Esophagus squamous epithelium (tissue), 5 donors: Measurements from ENCODE around the gene CLCN1. TPM values are rescaled to one million over a fixed set of nuclear protein-coding genes. Genes with fewer than 3 reads are reported as not detected.

Experiments
- DNase-seq: peaks from one replicate; lab custom pipeline; 2025; lab: John Stamatoyannopoulos, UW
- H3K27ac ChIP-seq, 4 donors: fragments of 200-600 bp; sonication (generic); one replicate each; pipeline ENCODE4 v1.5.1; 2016 to 2019; ENCODE audit warnings: mild to moderate bottlenecking in 1 of 4
- H3K27me3 ChIP-seq, 4 donors: fragments of 200-600 bp; sonication (generic); 1 replicate in 3 of 4; 2 replicates in 1 of 4; pipeline versions ENCODE4 v1.5.1 to v1.6.0; 2017 to 2021; ENCODE audit warnings: antibody characterized with exemption in 1 of 4
- H3K36me3 ChIP-seq, 3 donors: fragments of 200-600 bp; sonication (generic); one replicate each; pipeline ENCODE4 v1.5.1; 2016 to 2019
- H3K4me1 ChIP-seq, 3 donors: fragments of 200-600 bp; sonication (generic); one replicate each; pipeline ENCODE4 v1.5.1; 2017 to 2019
- H3K4me3 ChIP-seq, 4 donors: fragments of 200-600 bp; sonication (generic); 1 replicate in 3 of 4; 2 replicates in 1 of 4; pipeline ENCODE4 v1.5.1; 2016 to 2019; ENCODE audit warnings: mild to moderate bottlenecking in 2 of 4, moderate library complexity in 1 of 4
- H3K9me3 ChIP-seq, 3 donors: fragments of 200-600 bp; sonication (generic); one replicate each; pipeline ENCODE4 v1.5.1; 2016 to 2019
- POLR2A ChIP-seq, 4 donors: fragments of 450-650 bp; IDR thresholded peaks; one replicate each; pipeline ENCODE4 v1.6.1; 2017; ENCODE audit warnings: antibody characterized with exemption in 4 of 4, mild to moderate bottlenecking in 4 of 4, moderate library complexity in 3 of 4
- WGBS, 2 donors: methylation state at CpG; one replicate each; pipeline ENCODE4 v1.1.5; 2018; 5-methylcytosine and 5-hydroxymethylcytosine counted together
- intact Hi-C: fragments of 100-400 bp; cut with DNase I; formaldehyde crosslinking; loops from one replicate; pipeline ENCODE4 v1.15.0; 2022
- total RNA-seq, 4 donors: library from RNA; depleted of rRNA; stranded (reverse); fragments of >200 nt; gene quantifications; one replicate each; pipeline ENCODE4 v1.1.0, GENCODE V29; 2016
- TF ChIP-seq, protein P1 (sequence below), 6 experiments: fragments of 450-650 bp in 4 of 6; fragments of 200-600 bp in 2 of 6; sonication (generic) in 2 of 6; IDR thresholded peaks; one replicate each; pipeline ENCODE4 v1.5.1; 2016 to 2019; ENCODE audit warnings: antibody characterized with exemption in 6 of 6, mild to moderate bottlenecking in 4 of 6, moderate library complexity in 4 of 6
- donor health status: DM: yes; HTN: yes; CAD: no.

The CLCN1 gene
- total RNA-seq, 4 donors from 2014 or later, result under 0.01 to 0.91 (median 0.13) TPM; not detected in 1

DNA sequence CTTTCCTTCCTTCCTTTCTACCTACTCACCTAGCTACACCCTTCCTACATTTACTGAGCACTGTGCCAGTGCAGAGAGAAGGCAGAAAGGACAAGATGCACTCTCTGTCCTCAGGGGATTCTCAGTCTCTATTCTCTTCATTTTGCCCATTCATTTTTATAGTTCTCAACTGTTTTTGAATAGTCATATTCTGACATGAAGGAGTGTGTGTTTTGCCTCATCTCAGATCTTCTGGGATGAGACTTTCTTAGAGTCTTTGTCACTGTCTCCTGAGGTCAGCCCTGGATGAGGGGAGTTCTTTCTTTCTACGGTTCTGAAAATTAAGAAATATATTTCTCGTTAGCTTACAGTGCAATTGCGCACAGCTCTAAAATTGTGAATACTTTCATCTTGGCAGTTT lies 21.3 kb downstream of the CLCN1 start:
- 80 to 81% methylated on average over 3 of the region's 3 CpGs for WGBS, 2 donors
- no peak overlapping the region for H3K27ac ChIP-seq
- H3K9me3 ChIP-seq, result no peaks in the 10 kb centered on the region
- H3K27me3 ChIP-seq, result peaks cover 0 to 21% (median 0%) of the 10 kb centered on the region in 4 donors
- no peak for DNase-seq
- TF ChIP-seq, protein P1, sequence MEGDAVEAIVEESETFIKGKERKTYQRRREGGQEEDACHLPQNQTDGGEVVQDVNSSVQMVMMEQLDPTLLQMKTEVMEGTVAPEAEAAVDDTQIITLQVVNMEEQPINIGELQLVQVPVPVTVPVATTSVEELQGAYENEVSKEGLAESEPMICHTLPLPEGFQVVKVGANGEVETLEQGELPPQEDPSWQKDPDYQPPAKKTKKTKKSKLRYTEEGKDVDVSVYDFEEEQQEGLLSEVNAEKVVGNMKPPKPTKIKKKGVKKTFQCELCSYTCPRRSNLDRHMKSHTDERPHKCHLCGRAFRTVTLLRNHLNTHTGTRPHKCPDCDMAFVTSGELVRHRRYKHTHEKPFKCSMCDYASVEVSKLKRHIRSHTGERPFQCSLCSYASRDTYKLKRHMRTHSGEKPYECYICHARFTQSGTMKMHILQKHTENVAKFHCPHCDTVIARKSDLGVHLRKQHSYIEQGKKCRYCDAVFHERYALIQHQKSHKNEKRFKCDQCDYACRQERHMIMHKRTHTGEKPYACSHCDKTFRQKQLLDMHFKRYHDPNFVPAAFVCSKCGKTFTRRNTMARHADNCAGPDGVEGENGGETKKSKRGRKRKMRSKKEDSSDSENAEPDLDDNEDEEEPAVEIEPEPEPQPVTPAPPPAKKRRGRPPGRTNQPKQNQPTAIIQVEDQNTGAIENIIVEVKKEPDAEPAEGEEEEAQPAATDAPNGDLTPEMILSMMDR (IDR thresholded peaks at IDR 0.05), result no peak
- TF ChIP-seq POLR2A (IDR thresholded peaks at IDR 0.05), result no peak
- no peaks in the 10 kb centered on the region for H3K36me3 ChIP-seq
- H3K4me1 ChIP-seq, result peaks cover 0 to 7% (median 0%) of the 10 kb centered on the region in 3 donors
- intact Hi-C loops, result no loop called here
- no peak overlapping the region for H3K4me3 ChIP-seq

DNA sequence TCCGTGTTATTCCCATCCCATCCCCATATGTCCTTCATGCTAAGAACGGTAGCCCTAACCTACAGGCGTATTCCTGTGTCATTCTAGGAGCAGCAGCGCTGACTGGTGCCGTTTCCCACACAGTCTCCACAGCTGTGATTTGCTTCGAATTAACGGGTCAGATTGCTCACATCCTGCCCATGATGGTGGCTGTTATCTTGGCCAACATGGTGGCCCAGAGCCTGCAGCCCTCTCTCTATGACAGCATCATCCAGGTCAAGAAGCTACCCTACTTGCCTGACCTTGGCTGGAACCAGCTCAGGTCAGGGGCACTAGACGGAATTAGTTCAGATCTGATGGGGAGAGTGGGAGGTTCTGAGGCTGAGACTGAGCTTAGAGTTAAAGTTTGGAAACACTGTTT lies 25.9 kb downstream of the CLCN1 start:
- no peak for DNase-seq
- H3K27ac ChIP-seq, result no peak overlapping the region
- no peaks in the 10 kb centered on the region for H3K36me3 ChIP-seq
- no peaks in the 10 kb centered on the region for H3K9me3 ChIP-seq
- peaks cover 0 to 10% (median 0%) of the 10 kb centered on the region in 3 donors for H3K4me1 ChIP-seq
- H3K27me3 ChIP-seq, result peaks cover 0 to 54% (median 0%) of the 10 kb centered on the region in 4 donors
- H3K4me3 ChIP-seq, result no peak overlapping the region
- intact Hi-C loops, result no loop called here
- 88 to 90% methylated on average over 7 to 8 of the region's 8 CpGs for WGBS, 2 donors
- no peak for TF ChIP-seq POLR2A (IDR thresholded peaks at IDR 0.05)
- TF ChIP-seq, protein P1 (IDR thresholded peaks at IDR 0.05), result no peak

DNA sequence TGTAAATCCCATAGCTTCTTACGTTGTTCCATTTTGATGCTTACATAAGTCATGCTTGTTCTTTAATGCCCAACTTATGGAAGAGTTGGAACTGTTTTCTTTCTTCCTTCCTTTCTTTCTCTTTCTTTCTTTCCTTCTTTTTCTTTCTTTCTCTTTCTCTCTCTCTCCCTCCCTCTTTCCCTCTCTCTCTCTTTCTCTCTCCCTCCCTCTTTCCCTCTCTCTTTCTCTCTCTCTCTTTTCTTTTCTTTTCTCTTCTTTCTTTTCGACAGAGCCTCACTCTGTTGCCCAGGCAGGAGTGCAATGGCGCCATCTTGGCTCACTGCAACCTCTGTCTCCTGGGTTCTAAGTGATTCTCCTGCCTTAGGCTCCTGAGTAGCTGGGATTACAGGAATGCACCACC lies 27.7 kb downstream of the CLCN1 start:
- WGBS, 2 donors, result 86 to 91% methylated on average over 3 of the region's 3 CpGs
- intact Hi-C loops, result no loop called here
- no peak for DNase-seq

DNA sequence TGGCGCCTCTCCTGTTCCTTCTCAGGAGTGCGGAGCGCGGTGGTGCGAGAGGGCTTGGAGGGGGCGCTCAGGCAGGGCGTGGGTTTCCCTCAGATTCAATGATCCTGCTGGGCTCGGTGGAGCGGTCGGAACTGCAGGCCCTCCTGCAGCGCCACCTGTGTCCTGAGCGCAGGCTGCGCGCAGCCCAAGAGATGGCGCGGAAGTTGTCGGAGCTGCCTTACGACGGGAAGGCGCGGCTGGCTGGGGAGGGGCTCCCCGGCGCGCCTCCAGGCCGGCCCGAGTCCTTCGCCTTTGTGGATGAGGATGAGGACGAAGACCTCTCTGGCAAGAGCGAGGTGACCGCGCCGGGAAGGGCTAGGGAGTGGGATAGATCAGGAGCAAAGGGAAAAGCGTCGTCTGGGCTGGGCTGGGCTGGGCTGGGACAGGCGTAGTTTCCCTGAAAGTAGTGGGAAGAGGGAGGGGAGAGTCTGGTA lies 29.6 kb downstream of the CLCN1 start:
- no peaks in the 10 kb centered on the region for H3K36me3 ChIP-seq
- peak overlapping the region; percentile 15 to 58 (median 30) for H3K4me3 ChIP-seq
- no peak for DNase-seq
- H3K27ac ChIP-seq, result peak overlapping the region in 2 of 4 donors; percentile 4 to 38
- peaks cover 0 to 37% (median 0%) of the 10 kb centered on the region in 4 donors for H3K27me3 ChIP-seq
- H3K9me3 ChIP-seq, result no peaks in the 10 kb centered on the region
- peaks cover 0 to 10% (median 0%) of the 10 kb centered on the region in 3 donors for H3K4me1 ChIP-seq
- intact Hi-C loops, result no loop called here
- TF ChIP-seq, protein P1 (IDR thresholded peaks at IDR 0.05), result peak; percentile 49 to 71 (median 56)
- TF ChIP-seq POLR2A (IDR thresholded peaks at IDR 0.05), result no peak
- WGBS, 2 donors, result 11 to 13% methylated on average over 6 to 10 of the region's 35 CpGs

More for the DNA sequence above, 27.7 kb downstream of the CLCN1 start:
- H3K4me3 ChIP-seq, result no peak overlapping the region
- H3K36me3 ChIP-seq, result no peaks in the 10 kb centered on the region
- no peak for TF ChIP-seq POLR2A (IDR thresholded peaks at IDR 0.05)
- TF ChIP-seq, protein P1 (IDR thresholded peaks at IDR 0.05), result no peak
- H3K27me3 ChIP-seq, result peaks cover 0 to 52% (median 0%) of the 10 kb centered on the region in 4 donors
- no peaks in the 10 kb centered on the region for H3K9me3 ChIP-seq
- H3K27ac ChIP-seq, result no peak overlapping the region
- peaks cover 0 to 10% (median 0%) of the 10 kb centered on the region in 3 donors for H3K4me1 ChIP-seq

DNA sequence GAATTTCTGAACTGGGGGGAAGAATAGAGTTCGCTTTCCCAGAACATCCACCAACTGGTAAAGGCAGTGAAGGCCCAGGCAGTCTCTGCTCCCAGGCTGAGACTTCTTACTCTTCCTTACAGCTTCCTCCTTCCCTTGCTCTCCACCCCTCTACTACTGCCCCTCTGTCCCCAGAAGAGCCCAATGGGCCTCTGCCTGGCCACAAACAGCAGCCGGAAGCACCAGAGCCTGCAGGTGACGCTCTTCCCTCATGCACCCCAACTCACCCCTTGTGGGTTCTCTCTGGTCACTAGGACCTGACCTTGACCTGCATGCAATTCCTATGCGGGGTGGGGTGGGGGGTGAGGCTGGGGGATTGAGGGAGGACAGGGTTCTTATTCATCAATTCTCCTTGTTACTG lies 30.1 kb downstream of the CLCN1 start:
- Histone ChIP-seq H3K4me3 (no peak overlapping the region), H3K27me3 (peaks cover 0 to 37% (median 0%) of the 10 kb centered on the region in 4 donors), H3K36me3 (no peaks in the 10 kb centered on the region), H3K9me3 (no peaks in the 10 kb centered on the region), H3K27ac (no peak overlapping the region), H3K4me1 (peaks cover 0 to 10% (median 0%) of the 10 kb centered on the region in 3 donors)
- WGBS, 2 donors, result 100% methylated on average over 1 to 2 of the region's 4 CpGs
- no peak for DNase-seq
- TF ChIP-seq, protein P1 (IDR thresholded peaks at IDR 0.05), result no peak
- no peak for TF ChIP-seq POLR2A (IDR thresholded peaks at IDR 0.05)
- intact Hi-C loops, result no loop called here
